ENCODE data around the gene NOL9. TPM values are rescaled to one million over a fixed set of nuclear protein-coding genes. Genes with fewer than 3 reads are reported as not detected.

Gene NOL9
- total and polyA plus RNA-seq, 2 of the 13 experiments (the other 11 are each of a cell fraction or from before 2014, with no cell fraction given): 18.0 to 24.7 TPM

GRCh38 chr1:6601923-6602668 is 47.8 kb upstream of the NOL9 start (continued):
- no peak for TF ChIP-seq NFIB (CRISPR knock-in tag; IDR thresholded peaks at IDR 0.05; ENCODE audit: borderline replicate concordance)
- no peak for TF ChIP-seq GMEB2 (CRISPR knock-in tag; IDR thresholded peaks at IDR 0.05; ENCODE audit: low read depth)
- TF ChIP-seq ZNF232 (CRISPR knock-in tag; IDR thresholded peaks at IDR 0.05; ENCODE audit: borderline replicate concordance): no peak
- no peak; the same call in 1 of the 2 replicates for TF ChIP-seq ZNF441 (CRISPR knock-in tag; IDR thresholded peaks at IDR 0.05; ENCODE audit: borderline replicate concordance)
- no peak for TF ChIP-seq ZNF646 (CRISPR knock-in tag; IDR thresholded peaks at IDR 0.05)
- TF ChIP-seq TRAFD1 (CRISPR knock-in tag; IDR thresholded peaks at IDR 0.05; ENCODE audit: borderline replicate concordance): no peak
- TF ChIP-seq ZFP41 (CRISPR knock-in tag; IDR thresholded peaks at IDR 0.05; ENCODE audit: borderline replicate concordance): no peak
- TF ChIP-seq ZNF143 (CRISPR knock-in tag; IDR thresholded peaks at IDR 0.05): no peak
- no peak for TF ChIP-seq SSRP1 (CRISPR knock-in tag; IDR thresholded peaks at IDR 0.05)
- TF ChIP-seq ZSCAN30 (CRISPR knock-in tag; IDR thresholded peaks at IDR 0.05): no peak
- TF ChIP-seq WIZ (CRISPR knock-in tag; IDR thresholded peaks at IDR 0.05): no peak
- no peak; the same call in 1 of the 2 replicates for TF ChIP-seq ZNF253 (CRISPR knock-in tag; IDR thresholded peaks at IDR 0.05; ENCODE audit: borderline replicate concordance)
- TF ChIP-seq GABPB1 (CRISPR knock-in tag; IDR thresholded peaks at IDR 0.05): peak; percentile 30; the same call in 1 of the 2 replicates
- no peak for TF ChIP-seq KLF11 (CRISPR knock-in tag; IDR thresholded peaks at IDR 0.05)
- TF ChIP-seq TFDP2 (CRISPR knock-in tag; IDR thresholded peaks at IDR 0.05): peak; percentile 15; the same call in 1 of the 2 replicates
- peak; percentile 69; the same call in 1 of the 2 replicates for TF ChIP-seq ZNF367 (CRISPR knock-in tag; IDR thresholded peaks at IDR 0.05; ENCODE audit: borderline replicate concordance)
